Brain microvascular endothelial cell (primary cell): ENCODE data around the gene WDR90.

Source experiments
- DNase-seq: peaks from one replicate; pipeline ENCODE4 v3.0.0-alpha.2; 2020
- H3K27ac ChIP-seq: fragments of 250-450 bp; sonication (Bioruptor Pico); 2 replicates; pipeline ENCODE4 v1.5.1; 2020; ENCODE audit warnings: mild to moderate bottlenecking, moderate library complexity
- H3K27me3 ChIP-seq: fragments of 250-450 bp; sonication (Bioruptor Pico); replicated peaks from 2 replicates; pipeline ENCODE4 v1.5.1; 2020; ENCODE audit warnings: mild to moderate bottlenecking
- H3K36me3 ChIP-seq: fragments of 250-450 bp; sonication (Bioruptor Pico); replicated peaks from 2 replicates; pipeline ENCODE4 v1.5.1; 2020; ENCODE audit warnings: mild to moderate bottlenecking
- H3K4me3 ChIP-seq: 2 replicates; pipeline ENCODE4 v1.5.1; 2011; ENCODE audit warnings: low read depth, mild to moderate bottlenecking, control low read depth, low read length, moderate library complexity
- CTCF ChIP-seq: IDR thresholded peaks from 2 replicates; pipeline ENCODE4 v1.5.1; 2011; ENCODE audit warnings: low read depth, mild to moderate bottlenecking, moderate library complexity, low read length, control low read depth, inconsistent platforms; ENCODE audit errors: missing control alignments
- in situ Hi-C: cut with HindIII; loops from 2 replicates; pipeline ENCODE4 v1.10.0; 2017; ENCODE audit warnings: low sequenced_read_pairs, low pct_ligation_motif_present

WDR90 gene

GRCh38 chr16:617855-618254, 31.3 kb upstream of the WDR90 start:
- no peak overlapping the region for H3K4me3 ChIP-seq
- H3K27me3 ChIP-seq, result no peaks in the 10 kb centered on the region
- in situ Hi-C loops, result no loop called here
- TF ChIP-seq CTCF, result no peak
- no peak overlapping the region for H3K27ac ChIP-seq
- no peaks in the 10 kb centered on the region for H3K36me3 ChIP-seq
- no peak for DNase-seq

- DNase-seq, result no peak
- Histone ChIP-seq H3K36me3 (no peaks in the 10 kb centered on the region), H3K27ac (no peak overlapping the region), H3K27me3 (no peaks in the 10 kb centered on the region), H3K4me3 (no peak overlapping the region)
- no peak for TF ChIP-seq CTCF
- in situ Hi-C loops, result no loop called here
Observed at GRCh38 chr16:619476-620100, 29.6 kb upstream of the WDR90 start.

- in situ Hi-C loops, result no loop called here
- Histone ChIP-seq H3K27ac (no peak overlapping the region), H3K4me3 (no peak overlapping the region), H3K36me3 (peaks cover 3% of the 10 kb centered on the region), H3K27me3 (no peaks in the 10 kb centered on the region)
- no peak for DNase-seq
- no peak for TF ChIP-seq CTCF
Observed at GRCh38 chr16:620700-621525, 28.3 kb upstream of the WDR90 start.

- Histone ChIP-seq H3K4me3 (no peak overlapping the region), H3K27me3 (no peaks in the 10 kb centered on the region), H3K36me3 (peaks cover 6% of the 10 kb centered on the region), H3K27ac (no peak overlapping the region)
- no peak for TF ChIP-seq CTCF
- no peak for DNase-seq
- in situ Hi-C loops, result no loop called here
Observed at GRCh38 chr16:621526-622105, 27.5 kb upstream of the WDR90 start.

GRCh38 chr16:622920-623280, 26.3 kb upstream of the WDR90 start:
- H3K4me3 ChIP-seq, result no peak overlapping the region
- peak overlapping the region; percentile 59 for H3K27ac ChIP-seq
- in situ Hi-C loops, result no loop called here
- peaks cover 6% of the 10 kb centered on the region for H3K36me3 ChIP-seq
- no peak for DNase-seq
- no peaks in the 10 kb centered on the region for H3K27me3 ChIP-seq
- no peak for TF ChIP-seq CTCF
